ENCODE data around the gene SH2D2A. TPM values are rescaled to one million over a fixed set of nuclear protein-coding genes. Genes with fewer than 3 reads are reported as not detected.

The SH2D2A gene
- 3.5 TPM for total RNA-seq
- long read RNA-seq, partial matches to known transcripts: 0 of 3 reads
- long read RNA-seq, other reads (novel, unspliced or antisense): 1 of 3 reads

- Histone ChIP-seq H3K9me3 (no peaks in the 10 kb centered on the region), H3K4me3 (peak within 1 kb of the TSS; percentile 56), H3K27ac (peak within 1 kb of the TSS; percentile 60), H3K36me3 (no peaks in the 10 kb centered on the region), H3K4me1 (peaks cover 28% of the 10 kb centered on the region), H3K27me3 (ENCODE audit: low read depth) (no peaks in the 10 kb centered on the region)
- TF ChIP-seq, protein P1, sequence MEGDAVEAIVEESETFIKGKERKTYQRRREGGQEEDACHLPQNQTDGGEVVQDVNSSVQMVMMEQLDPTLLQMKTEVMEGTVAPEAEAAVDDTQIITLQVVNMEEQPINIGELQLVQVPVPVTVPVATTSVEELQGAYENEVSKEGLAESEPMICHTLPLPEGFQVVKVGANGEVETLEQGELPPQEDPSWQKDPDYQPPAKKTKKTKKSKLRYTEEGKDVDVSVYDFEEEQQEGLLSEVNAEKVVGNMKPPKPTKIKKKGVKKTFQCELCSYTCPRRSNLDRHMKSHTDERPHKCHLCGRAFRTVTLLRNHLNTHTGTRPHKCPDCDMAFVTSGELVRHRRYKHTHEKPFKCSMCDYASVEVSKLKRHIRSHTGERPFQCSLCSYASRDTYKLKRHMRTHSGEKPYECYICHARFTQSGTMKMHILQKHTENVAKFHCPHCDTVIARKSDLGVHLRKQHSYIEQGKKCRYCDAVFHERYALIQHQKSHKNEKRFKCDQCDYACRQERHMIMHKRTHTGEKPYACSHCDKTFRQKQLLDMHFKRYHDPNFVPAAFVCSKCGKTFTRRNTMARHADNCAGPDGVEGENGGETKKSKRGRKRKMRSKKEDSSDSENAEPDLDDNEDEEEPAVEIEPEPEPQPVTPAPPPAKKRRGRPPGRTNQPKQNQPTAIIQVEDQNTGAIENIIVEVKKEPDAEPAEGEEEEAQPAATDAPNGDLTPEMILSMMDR (IDR thresholded peaks at IDR 0.05): no peak
- DNase-seq (peak; percentile 67), ATAC-seq (peak; percentile 65 to 80)
- intact Hi-C loops (cut with DNase I): no loop called here
Measured at GRCh38 chr1:156816561-156817328, at the start of gene SH2D2A. TSS of gene SH2D2A (minus strand) at chr1:156816848. CDS start at chr1:156816708, 140 bp downstream.

DNA sequence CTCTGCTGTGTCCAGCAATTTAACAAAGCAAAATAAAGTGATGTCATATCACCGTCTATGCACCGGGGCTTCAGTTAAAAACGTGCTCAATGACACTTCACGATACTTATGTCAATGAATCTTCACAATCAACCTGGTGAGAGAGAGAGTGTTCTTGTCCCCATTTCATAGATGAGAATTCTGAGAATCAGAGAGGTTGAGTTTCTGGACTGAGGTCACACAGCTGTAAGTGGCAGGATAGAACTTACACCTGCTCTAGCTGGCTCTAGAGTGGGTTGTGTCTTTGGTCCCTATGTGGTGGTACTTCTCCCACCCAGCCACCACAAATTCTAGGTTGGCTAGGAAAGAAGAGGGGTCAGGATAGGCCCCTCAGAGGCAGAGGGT is 49.2 kb upstream of the SH2D2A start:
- Histone ChIP-seq H3K4me3 (no peak overlapping the region), H3K4me1 (peaks cover 5% of the 10 kb centered on the region), H3K27me3 (ENCODE audit: low read depth) (peaks cover 59% of the 10 kb centered on the region), H3K9me3 (no peaks in the 10 kb centered on the region), H3K27ac (no peak overlapping the region), H3K36me3 (no peaks in the 10 kb centered on the region)
- DNase-seq: no peak
- ATAC-seq: no peak
- intact Hi-C loops (cut with DNase I): no loop called here
- TF ChIP-seq, protein P1 (IDR thresholded peaks at IDR 0.05): no peak

DNA sequence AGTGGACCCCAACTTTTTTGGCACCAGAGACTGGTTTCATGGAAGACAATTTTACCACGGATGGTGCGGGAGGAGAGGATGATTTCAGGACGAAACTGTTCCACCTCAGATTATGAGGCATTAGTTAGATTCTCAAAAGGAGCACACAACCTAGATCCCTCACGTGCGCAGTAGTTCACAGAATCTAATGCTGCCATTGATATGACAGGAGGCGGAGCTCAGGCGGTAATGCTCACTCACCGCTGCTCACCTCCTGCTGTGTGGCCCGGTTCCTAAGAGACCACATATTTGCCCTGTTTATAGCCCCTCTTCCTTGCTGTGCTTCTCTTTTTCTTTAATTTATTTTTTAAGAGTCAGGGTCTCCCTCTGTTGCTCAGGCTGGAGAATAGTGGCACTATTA is 48.6 kb upstream of the SH2D2A start:
- H3K27ac ChIP-seq: no peak overlapping the region
- no peaks in the 10 kb centered on the region for H3K9me3 ChIP-seq
- intact Hi-C loops (cut with DNase I): no loop called here
- H3K27me3 ChIP-seq (ENCODE audit: low read depth): peaks cover 65% of the 10 kb centered on the region
- H3K36me3 ChIP-seq: no peaks in the 10 kb centered on the region
- DNase-seq: no peak
- TF ChIP-seq, protein P1 (IDR thresholded peaks at IDR 0.05): no peak
- H3K4me1 ChIP-seq: peaks cover 11% of the 10 kb centered on the region
- no peak overlapping the region for H3K4me3 ChIP-seq
- ATAC-seq: no peak

DNA sequence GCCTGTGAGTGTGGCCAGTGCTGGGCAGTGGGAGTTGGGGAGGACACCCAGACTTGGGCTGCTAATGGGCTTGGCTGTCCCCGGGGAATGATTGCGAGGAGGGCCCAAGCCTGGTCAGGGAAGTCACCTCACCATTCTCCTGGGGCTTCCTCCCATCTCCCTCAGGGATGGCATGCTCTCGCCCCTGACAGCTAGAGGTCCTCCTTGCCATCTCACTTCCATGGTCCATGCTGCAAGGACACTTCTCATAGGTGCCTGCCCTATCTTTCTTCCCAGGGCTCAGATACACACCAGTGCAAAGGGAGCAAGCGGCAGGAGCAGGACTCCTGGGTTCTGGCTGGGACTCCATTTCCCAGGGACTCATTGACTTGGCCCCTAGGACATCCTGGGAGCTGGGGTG is 48.1 kb upstream of the SH2D2A start:
- Histone ChIP-seq H3K4me3 (no peak overlapping the region), H3K4me1 (peaks cover 16% of the 10 kb centered on the region), H3K36me3 (no peaks in the 10 kb centered on the region), H3K27me3 (ENCODE audit: low read depth) (peaks cover 70% of the 10 kb centered on the region), H3K27ac (no peak overlapping the region), H3K9me3 (no peaks in the 10 kb centered on the region)
- TF ChIP-seq, protein P1 (IDR thresholded peaks at IDR 0.05): no peak
- intact Hi-C loops (cut with DNase I): no loop called here
- no peak for ATAC-seq
- DNase-seq: no peak

- Histone ChIP-seq H3K4me3 (no peak overlapping the region), H3K27me3 (ENCODE audit: low read depth) (peaks cover 81% of the 10 kb centered on the region), H3K27ac (no peak overlapping the region), H3K9me3 (no peaks in the 10 kb centered on the region), H3K36me3 (no peaks in the 10 kb centered on the region), H3K4me1 (peaks cover 27% of the 10 kb centered on the region)
- TF ChIP-seq, protein P1 (IDR thresholded peaks at IDR 0.05): no peak
- intact Hi-C loops (cut with DNase I): no loop called here
- no peak for DNase-seq
- no peak for ATAC-seq
Measured at GRCh38 chr1:156863631-156864030, 47.0 kb upstream of the SH2D2A start.
